Measurements from ENCODE around the gene TBP.
"Not testable (repeated sequence)": the region's sequence is repeated elsewhere in the genome, so short reads cannot be mapped to it uniquely, and the experiment has no call there.

The TBP gene

DNA sequence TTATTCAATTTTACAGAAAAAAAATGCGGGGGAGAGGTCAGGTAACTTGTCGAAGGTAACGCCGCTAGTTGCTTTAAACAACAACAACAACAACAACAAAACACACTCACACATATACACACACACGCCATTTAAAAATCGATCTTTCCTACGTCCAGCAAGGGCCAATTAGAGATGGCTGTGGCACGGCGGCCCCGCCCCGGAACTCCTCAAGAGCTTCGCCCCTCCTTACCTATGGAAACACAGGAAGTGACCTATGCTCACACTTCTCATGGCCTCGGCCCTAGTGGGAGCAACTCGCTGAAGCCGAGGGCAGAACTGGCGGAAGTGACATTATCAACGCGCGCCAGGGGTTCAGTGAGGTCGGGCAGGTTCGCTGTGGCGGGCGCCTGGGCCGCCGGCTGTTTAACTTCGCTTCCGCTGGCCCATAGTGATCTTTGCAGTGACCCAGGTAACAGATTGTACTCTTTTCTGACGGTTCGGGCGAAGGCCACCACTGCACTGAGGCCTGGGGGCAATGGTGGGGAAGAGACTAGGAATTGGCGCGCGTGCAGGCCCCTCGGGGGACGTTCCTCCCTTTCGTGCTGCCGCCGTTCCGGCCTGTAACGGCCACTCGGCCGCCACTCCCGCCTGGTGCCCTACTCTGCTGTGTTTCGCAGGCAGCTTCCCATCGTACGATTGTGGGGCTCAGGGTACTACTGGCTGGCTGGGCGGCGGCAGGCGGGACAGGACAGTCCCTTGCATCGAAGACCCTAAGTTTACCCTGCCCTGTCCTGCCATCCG lies at the start of gene TBP:
TBP (plus strand) TSS at position 357 of the 783 bp plus-strand sequence. CDS start 2,661 bp downstream, outside the sequence.
- in situ Hi-C loops (cut with MboI; ENCODE audit: low sequenced_read_pairs), result no loop called here

DNA sequence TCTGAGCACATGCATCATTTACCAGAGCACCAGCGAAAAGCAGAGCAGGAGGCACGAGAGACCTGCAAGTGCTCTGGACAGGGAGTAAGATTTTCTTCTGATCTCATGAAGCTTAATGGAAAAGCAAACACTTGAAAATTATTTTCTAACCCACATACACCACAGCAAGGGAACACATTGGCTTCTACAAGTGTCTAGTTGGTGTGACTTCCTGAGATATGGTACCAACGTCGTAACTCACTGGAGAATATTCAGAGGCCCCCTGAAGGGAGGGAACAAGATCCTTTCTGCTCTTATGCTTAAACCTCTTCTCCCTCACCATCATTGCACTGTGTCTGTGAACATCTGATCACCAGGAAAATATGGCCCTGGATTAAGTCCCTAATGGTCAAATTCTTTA lies 49.7 kb upstream of the TBP start:
- in situ Hi-C loops (cut with MboI; ENCODE audit: low sequenced_read_pairs), result no loop called here

DNA sequence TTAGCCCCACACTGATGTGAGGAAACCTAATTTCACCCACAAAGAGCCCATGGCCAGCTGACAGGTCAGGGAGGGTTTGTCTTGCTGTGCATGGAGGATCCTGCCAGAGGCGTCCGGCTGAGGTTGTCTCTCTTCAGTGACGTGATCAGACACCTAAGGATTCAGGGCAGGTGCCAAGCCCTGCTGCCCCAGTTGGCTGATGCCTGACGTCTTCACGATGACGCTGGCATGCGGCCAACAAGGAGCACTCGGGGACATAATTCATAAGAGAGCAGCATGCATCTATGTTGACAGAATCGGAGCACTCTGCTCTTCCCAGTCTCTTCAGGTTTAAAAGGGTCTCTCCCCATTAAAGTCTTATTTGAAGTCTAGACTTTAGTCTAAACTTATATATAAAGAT lies 48.9 kb upstream of the TBP start:
- in situ Hi-C loops (cut with MboI; ENCODE audit: low sequenced_read_pairs), result no loop called here

DNA sequence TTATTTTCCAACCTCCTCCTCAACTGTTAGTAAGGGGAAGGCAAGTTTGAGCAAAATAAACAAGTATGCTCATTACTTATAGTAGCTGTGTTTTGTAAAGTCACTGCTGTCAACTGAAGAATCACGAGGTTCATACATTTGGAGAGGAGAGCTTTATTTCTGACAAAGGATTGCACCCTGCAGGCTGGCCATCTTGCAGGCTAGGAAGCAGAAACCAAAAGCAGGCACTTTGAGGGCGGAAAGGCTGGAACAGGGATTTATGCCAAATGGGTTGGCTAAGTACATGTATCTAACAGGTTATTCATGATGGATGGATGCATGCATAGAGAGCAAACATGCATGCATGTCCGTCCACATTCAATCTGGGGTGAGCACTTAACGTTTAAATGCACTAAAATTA lies 47.7 kb upstream of the TBP start:
- in situ Hi-C loops (cut with MboI; ENCODE audit: low sequenced_read_pairs), result no loop called here

DNA sequence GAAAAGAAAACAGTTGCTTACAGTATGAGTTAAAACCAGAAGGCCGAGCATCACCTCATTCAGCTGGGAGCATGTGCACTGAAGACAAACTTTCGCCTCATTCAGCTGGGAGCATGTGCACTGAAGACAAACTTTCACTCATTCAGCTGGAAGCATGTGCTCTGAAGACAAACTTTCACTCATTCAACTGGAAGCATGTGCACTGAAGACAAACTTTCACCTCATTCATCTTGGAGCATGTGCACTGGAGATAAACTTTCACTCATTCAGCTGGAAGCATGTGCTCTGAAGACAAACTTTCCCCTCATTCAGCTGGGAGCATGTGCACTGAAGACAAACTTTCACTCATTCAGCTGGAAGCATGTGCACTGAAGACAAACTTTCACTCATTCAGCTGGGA lies 46.4 kb upstream of the TBP start:
- in situ Hi-C loops (cut with MboI; ENCODE audit: low sequenced_read_pairs), result not testable (repeated sequence)

DNA sequence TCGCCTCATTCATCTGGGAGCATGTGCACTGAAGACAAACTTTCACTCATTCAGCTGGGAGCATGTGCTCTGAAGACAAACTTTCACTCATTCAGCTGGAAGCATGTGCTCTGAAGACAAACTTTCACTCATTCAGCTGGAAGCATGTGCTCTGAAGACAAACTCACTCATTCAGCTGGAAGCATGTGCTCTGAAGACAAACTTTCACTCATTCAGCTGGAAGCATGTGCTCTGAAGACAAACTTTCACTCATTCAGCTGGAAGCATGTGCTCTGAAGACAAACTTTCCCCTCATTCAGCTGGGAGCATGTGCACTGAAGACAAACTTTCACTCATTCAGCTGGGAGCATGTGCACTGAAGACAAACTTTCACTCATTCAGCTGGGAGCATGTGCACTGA lies 45.9 kb upstream of the TBP start:
- in situ Hi-C loops (cut with MboI; ENCODE audit: low sequenced_read_pairs), result not testable (repeated sequence)

DNA sequence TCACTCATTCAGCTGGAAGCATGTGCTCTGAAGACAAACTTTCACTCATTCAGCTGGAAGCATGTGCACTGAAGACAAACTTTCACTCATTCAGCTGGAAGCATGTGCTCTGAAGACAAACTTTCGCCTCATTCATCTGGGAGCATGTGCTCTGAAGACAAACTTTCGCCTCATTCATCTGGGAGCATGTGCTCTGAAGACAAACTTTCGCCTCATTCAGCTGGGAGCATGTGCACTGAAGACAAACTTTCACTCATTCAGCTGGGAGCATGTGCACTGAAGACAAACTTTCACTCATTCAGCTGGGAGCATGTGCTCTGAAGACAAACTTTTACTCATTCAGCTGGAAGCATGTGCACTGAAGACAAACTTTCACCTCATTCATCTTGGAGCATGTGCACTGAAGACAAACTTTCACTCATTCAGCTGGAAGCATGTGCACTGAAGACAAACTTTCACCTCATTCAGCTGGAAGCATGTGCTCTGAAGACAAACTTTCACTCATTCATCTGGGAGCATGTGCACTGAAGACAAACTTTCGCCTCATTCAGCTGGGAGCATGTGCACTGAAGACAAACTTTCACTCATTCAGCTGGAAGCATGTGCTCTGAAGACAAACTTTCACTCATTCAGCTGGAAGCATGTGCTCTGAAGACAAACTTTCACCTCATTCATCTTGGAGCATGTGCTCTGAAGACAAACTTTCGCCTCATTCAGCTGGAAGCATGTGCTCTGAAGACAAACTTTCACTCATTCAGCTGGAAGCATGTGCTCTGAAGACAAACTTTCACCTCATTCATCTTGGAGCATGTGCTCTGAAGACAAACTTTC lies 45.1 kb upstream of the TBP start:
- in situ Hi-C loops (cut with MboI; ENCODE audit: low sequenced_read_pairs), result not testable (repeated sequence)

DNA sequence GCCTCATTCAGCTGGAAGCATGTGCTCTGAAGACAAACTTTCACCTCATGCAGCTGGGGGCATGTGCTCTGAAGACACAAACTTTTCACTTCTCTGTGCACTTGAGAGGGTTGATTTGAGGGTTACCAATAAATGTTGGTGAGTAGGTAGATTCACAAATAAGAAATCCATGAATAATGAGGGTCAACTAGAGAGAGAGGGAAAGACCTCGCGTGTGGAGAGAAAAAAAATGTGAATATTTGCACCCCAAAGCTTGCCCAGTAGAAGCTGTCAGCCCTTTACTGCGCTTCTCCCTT lies 44.5 kb upstream of the TBP start:
- in situ Hi-C loops (cut with MboI; ENCODE audit: low sequenced_read_pairs), result no loop called here

DNA sequence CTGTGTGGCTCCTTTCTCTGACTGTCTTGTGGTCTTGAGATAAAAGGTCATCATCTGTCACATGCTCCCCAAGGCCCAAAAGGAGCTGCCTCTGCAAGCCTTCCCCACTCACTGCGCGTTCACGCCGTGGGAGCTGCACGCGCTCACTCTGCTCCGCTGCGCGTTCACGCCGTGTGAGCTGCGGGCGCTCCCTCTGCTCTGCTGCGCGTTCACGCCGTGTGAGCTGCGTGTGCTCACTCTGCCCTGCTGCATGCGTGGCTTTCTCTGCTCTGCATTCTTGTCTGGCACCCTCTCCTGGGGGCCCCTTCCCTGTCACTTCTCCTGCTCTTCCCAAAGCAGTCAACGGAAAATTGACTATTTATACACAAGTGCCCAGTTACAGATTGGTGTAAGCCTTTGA lies 43.5 kb upstream of the TBP start:
- in situ Hi-C loops (cut with MboI; ENCODE audit: low sequenced_read_pairs), result no loop called here

DNA sequence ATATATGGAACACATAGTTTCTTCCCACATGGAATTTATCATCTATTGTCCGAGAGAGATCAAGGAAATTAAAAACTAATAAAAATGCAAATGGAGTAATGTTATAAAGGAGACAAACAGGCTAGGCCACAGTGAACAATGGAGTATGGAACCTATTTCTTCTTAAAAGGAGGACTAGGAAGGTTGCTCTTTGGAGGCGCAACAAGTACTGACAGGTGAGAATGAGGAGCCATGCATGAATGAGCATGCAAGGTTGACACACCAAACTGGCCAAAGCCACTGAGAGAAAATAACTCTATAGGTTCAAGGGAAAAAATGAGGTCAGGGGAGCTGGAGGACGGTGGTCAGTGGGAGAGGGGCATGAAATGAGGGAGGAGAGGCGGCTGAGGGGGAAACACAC lies 41.9 kb upstream of the TBP start:
- in situ Hi-C loops (cut with MboI; ENCODE audit: low sequenced_read_pairs), result no loop called here

DNA sequence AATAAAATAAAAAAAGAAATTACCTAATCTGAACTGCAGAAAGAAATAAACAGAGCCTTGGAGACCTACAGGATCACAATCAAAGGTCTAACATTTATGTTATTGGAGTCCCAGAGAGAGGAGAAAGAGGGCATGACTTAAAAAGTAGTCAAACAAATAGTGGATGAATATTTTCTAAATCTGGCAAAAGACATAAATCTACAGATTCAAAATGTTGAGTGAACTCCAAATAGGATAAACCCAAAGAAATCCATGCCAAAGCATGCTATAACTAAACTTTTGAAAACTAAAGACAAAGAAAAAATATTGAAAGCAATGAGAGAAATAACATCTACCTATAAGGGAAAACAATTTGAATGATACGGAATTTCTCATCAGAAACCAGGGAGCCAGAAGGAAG lies 39.3 kb upstream of the TBP start:
- in situ Hi-C loops (cut with MboI; ENCODE audit: low sequenced_read_pairs), result no loop called here

DNA sequence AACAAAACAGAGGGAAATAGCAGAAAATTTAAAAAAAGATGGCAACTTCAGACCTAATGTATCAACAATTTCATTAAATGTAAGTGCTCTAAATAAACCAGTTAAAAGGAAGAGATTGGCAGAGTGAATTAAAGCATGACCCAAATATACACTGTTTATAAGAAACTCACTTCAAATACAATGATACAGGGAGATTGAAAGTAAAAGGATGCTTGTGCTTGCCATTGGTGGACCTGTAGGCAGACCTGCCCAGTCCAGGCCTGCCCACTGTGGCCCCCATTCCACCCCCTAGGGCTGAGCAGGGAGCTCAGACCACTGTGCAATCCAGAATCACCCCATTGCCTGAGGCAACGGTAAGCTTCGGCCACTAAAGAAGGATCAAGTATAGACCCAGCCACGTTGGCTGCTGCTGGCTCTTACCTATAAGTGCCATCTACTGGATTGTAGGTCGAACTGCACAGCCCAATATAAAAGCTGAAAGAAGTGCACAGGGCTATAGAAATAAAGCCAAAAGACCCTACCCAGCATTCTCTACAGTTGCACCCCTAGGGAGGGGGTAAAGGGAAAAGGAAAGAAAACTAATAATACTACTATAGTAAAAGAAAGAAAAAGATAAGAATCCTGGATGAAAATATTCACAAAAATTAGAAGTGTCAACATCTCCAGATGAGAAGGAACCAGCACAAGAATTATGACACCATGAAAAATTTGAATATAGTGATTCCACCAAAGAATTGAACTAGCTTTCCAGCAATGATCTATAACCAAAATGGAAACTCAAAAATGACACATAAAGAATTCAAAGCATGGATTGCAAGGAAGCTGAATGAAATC lies 37.2 kb upstream of the TBP start:
- in situ Hi-C loops (cut with MboI; ENCODE audit: low sequenced_read_pairs), result no loop called here

DNA sequence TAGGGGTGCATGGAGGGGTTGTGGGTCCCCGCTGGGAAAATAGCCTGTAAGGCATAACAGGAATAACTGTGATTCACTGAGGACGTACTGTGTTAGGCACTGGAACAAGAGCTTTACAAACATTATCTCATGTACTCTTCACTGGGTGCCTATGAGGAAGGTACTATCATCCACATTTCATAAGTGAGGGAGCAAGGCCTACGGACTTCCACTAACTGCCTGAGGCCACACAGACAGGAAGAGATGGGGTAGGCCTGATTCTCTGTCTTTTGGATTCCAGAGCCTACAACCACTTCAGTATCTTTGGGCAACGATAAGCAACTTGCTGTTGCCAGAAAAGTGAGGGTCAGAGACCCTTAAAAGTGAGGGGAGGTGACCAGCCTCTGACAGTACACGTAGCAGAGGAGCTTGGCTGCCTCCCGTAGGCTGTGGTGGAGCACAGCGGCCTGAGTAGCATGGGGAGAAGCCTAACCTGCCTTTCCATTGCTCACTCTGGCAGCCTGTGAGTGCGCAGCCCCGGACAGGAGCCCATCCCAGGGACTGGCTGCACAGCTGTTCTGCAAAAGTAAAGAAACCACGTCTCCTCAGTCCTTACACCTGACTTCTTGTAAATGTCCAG lies 31.5 kb upstream of the TBP start:
- in situ Hi-C loops (cut with MboI; ENCODE audit: low sequenced_read_pairs), result no loop called here

DNA sequence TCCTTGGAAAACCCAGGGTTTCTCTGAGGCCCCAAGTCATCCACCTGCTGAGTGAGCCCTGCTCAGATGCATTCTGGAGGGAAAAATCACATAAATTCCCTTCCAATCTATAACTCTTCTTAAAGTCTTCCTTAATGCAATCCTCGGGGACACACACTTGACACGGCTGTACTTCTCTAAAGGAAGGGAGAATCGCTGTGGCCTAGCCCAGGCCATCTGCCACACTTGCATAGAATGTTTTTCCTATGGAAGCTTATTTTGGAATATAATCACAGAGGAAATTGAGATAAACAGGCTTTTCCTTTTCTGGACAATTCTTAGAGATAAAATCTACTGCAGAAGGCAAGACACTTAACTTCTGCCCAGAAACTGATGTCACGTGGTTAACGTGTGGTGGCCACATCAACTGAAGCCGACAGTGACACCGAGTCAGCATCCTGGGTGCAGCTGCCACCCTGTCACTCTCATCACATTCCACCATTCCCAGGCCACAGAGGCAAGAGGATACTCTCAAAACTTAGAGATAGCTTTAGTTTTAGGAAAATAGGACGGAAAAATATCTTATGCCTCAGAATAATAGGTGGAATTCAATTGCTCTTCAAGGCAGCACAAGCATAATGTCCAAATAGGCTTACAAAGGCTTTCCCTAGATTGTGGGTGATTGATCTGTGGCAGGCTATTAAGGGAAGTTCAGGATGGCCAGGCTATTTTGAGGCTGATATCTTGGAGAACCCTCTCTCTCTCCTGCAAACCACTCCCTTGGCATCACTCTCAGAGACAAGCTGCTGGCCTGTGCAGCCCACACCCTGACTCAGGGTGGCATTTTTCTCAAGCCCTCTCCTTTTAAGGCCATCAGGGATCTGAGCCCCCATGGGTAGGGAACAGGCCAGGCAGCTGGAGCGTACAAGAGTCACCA lies 30.7 kb upstream of the TBP start:
- in situ Hi-C loops (cut with MboI; ENCODE audit: low sequenced_read_pairs), result no loop called here

DNA sequence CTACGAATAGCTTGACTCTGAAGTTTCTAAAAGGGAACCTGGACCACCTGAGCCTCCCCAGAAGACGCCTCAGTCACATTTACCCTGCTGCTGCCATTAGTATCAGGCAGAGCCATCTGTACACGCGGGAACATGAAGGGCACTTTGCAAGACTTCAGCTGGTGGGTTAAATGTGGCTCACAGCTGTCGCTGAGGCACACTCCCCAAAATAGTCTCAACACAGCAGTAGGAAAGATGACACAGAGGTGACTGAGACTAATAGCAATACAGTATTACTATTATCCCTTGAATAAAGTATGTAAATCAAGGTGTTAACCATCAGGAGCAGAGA lies 30.0 kb upstream of the TBP start:
- in situ Hi-C loops (cut with MboI; ENCODE audit: low sequenced_read_pairs), result no loop called here

DNA sequence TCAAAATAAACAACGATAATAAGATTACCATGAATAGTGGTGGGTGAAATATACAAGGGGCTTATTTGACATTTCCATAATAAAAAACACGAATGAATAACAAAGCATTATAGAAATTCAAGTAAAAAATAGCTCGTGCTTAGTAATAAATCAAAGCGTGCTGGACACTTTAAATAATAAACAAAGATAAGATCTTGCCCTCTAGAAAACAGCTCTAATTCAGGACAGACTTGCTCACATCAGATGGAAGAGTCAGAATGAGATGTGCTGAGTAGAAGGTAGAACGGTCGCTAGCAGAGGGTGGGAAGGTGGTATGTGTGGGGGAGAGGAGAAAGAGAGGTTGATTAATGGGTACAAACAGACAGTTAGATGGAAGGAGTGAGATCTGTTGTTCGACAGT lies 28.4 kb upstream of the TBP start:
- in situ Hi-C loops (cut with MboI; ENCODE audit: low sequenced_read_pairs), result no loop called here

DNA sequence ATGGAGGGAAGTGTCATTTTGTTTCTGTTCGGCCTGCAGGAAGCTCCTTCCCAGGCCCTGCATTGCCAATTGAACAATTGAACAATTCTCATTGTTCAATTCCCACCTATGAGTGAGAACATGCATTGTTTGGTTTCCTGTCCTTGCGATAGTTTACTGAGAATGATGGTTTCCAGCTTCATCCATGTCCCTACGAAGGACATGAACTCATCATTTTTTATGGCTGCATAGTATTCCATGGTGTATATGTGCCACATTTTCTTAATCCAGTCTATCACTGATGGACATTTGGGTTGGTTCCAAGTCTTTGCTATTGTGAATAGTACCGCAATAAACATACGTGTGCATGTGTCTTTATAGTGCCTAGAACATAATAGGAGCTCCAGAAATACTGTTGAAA lies 26.2 kb upstream of the TBP start:
- in situ Hi-C loops (cut with MboI; ENCODE audit: low sequenced_read_pairs), result not testable (repeated sequence)

DNA sequence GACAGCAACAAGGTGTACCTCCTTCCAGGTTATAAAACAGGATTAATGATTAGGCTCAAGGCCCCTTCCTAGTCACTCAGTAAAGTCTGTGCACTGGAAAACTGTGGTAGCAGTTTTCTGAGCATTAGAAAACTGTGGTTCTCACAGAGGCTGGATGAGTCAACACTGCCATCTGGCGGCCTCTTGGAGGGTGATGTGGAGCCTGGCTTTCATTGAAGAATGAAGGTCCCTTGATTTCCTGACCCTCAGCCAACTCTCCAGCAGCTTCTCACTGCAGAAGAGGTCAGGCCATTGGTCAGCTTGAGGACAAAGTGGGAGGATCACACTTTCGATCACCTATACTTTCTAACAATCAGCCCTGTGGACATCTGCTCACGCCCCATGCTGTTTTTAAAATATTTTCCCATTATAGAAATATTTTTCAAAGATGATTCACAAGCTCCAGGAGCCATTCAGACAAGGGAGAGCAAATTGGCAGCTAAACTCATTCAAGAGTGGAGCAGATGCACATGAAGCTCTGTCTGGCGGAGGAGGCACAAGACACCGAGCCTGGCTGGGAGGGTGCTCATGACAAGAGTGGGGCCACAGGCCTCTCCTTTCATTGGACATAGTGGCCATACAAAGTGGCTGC lies 24.2 kb upstream of the TBP start:
- in situ Hi-C loops (cut with MboI; ENCODE audit: low sequenced_read_pairs), result no loop called here

DNA sequence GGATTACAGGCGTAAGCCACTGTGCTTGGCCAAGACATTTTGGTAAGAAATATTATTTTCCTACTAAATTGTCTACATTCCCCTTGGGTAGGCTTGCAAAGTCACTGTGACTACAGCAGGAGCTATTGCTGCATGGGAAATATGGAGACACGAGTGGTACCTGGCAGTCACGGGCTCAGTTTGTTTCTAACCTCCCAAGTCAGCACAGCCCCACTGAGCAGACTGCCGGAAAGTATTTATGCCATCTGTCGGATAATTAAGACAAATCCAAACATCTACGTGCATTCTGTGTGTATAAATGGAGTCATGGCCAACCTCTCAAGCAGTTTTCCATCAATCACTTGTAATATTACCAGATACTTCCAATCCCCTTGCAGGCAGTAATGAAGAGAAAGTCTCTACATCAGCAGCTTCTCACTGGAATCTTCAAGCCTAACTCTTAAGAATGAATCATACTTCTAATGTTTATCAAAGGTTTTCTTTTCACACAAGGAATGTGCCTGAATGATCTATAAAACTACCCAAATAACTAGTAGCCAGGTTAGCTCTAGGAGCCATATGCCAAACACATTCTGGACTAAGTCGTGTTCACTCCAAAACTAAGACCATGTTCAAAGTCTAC lies 21.2 kb upstream of the TBP start:
- in situ Hi-C loops (cut with MboI; ENCODE audit: low sequenced_read_pairs), result no loop called here

Data from hTERT RPE-1 (cell line).